Medulla oblongata (tissue), 1 donor: Measurements from ENCODE around the gene MAP3K21.

Source experiments
- DNase-seq: peaks from one replicate; pipeline ENCODE4 v3.0.0-alpha.2; 2015; ENCODE audit errors: extremely low spot score

MAP3K21 gene

DNA sequence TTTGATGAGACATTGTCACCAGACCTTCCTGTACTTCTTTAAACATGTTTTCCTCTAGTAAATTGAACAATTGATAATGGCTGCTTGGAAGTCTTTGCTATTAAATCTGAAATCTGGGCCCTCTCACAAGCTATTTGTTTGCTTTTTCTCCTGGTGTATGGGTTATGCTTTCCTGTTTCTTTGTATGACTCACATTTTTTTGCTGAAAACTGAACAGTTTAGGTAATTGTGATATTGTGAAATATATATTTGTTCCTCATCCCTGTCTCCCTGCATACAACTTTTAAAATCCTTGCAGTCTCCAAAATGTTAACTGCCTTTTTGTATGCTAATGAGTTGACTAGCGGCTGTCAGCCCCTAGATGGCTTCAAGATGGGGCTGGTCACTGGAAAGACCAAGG lies 61.6 kb downstream of the MAP3K21 start:
- DNase-seq, result no peak

DNA sequence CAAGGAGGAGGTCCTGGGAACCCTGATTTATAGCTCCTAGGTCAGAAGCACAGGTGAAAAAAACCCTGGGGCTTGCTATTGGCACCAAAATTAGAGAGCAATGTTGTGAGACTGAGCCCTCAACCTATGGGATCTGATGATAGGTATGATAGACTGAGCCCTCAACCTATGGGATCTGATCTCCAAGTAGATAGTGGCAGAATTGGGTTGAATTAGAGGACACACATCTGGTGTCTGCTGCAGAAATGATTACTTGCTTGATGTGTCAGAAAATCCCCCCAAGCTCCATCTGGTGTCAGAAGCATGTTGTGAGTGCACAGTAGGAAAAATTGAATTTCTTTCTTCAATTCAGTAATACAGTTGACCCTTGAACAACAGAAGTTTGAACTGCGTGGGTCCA lies 62.4 kb downstream of the MAP3K21 start:
- no peak for DNase-seq

DNA sequence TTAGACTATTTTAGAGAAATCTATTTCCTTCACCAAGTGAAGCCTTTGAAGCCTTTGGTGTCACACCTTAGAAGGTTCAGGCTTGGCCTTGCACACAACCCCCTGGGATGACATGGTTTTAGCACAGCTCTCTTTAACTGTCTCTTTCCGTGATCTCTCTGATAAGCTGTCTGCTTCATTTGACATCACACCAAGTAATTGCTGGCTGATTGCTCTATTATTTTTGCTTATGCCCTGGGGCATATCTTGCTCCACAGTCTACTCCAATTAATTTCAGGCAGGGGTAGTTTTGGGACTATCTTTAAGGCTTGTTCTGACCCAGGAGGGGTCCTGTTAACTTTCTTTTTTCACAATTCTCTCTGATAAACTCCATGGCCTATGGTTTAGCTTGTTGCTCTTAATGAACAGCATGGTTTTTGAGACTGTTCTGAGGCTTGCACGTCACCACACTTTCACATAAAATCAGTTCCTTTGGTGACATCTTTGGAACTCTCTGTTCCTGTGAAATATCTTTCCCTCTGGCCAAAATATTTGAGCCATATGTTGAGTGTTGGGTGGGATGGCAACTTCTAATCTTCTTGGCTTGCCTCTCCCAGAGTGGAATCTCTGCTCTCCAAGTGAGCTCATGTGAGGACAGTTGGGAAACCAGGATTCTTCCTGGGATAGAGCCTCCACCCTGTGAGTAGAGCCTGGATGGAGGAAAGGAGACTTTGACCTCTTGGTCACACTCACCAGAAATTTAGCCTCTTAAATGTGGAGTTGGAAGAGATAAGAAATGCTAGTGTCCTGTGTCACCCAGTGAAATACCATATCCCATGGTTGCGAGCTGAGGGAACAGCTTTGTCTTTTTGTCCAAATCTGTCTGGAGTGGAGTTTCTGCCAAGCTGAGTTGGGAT lies 63.6 kb downstream of the MAP3K21 start:
- DNase-seq, result no peak

DNA sequence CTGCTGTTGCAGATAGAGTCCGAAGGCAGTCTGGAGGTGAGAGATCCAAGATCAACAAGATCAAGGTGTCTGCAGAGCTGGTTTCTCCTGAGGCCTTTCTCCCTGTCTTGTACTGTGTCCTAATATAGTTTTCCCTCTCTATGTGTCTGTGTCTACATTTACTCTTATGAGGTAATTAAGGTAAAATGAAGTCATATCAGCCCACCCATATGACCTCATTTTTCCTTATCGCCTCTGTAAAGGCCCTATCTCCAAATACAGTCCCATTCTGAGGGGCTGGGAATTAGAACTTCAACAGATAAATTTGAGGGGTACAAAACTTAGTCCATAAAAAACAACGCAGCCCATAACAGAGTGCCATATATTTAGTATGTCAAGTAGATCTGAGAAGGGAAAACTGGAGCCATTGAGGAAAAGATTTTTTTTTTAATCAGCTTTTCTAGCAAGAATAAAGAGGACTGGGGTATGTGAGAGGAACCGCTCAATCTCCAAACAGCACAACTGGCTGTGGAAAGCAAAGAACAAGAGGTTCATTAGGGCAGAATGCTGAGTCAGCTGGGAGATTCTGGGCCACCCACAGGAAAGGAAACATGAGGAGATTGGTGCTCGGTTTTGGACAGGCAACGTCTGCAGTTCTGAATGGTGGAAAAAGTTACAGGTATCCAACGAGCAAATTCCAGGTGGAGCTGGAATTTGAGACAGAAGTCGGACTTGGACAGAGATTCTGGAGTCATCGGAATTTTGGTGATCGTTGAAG lies 65.7 kb downstream of the MAP3K21 start:
- no peak for DNase-seq

DNA sequence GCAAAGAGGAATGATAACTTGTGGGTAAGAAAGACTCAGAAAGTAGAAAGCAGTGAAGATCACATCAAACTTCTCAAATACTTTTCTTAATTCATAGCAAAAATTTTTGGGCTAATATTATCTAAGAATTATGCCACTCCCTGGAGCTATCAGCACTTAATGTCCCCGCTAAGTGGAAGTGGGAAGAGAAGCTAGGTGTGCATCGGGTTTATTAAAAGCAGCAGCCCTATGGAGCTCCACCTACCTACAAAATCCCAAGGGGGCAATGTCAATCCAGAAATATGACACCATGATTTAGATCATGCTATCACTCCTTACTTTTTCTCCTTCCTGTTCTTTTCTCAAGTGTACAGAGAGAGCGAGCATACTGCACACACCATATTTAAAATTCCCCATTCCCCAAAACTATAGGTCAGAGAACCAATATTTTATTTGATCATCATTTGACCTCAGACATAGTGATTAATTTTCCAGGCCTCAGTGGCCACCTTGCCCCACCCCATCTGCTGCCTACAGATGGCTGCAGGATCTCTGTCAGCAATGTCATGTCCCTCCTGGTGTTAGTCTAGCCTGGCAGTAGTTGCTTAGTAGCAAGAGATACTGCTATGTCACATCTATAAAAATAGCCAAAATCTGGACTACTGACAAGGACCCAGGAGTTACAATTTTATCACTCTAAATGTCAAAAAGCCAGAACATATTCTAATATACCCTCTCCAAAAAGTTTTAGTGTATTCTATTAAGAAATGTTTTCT lies 66.6 kb downstream of the MAP3K21 start:
- no peak for DNase-seq

DNA sequence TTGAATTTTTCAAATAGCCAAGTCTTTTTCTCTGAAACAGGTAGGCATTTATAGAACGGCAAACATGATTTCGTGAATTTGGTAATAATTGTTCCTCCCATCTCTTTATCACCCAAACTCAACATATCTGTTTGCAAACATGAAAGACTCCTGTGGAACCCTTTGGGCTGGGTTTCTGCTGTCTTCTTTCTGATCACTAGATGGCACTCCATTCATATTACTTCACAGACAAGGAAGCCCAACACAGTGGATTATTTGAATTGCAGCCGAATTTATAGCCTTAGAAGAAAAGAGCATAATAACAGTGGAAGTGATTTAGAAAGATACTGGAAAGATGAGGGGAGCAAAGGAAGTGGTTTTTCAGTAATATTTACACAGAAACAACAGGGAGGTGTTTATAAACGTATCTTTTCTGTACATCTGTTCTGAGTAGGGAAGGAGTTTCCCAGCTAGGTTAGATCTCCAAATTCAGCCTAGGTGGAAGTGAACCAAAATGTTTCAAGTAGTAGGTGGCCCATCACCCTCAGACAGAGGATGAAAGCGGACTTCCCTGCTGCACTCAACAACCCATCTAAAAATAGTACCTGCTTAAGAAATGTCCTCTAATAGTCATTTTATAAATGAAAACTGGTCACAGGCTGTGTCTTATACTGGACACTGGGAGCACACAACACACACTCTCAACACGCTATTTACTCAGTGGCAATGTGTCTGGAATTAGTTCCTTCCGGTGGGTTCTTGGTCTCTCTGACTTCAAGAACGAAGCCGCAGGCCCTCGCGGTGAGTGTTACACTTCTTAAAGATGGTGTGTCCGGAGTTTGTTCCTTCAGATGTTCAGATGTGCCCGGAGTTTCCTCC lies 67.6 kb downstream of the MAP3K21 start:
- DNase-seq, result peak; percentile 79

DNA sequence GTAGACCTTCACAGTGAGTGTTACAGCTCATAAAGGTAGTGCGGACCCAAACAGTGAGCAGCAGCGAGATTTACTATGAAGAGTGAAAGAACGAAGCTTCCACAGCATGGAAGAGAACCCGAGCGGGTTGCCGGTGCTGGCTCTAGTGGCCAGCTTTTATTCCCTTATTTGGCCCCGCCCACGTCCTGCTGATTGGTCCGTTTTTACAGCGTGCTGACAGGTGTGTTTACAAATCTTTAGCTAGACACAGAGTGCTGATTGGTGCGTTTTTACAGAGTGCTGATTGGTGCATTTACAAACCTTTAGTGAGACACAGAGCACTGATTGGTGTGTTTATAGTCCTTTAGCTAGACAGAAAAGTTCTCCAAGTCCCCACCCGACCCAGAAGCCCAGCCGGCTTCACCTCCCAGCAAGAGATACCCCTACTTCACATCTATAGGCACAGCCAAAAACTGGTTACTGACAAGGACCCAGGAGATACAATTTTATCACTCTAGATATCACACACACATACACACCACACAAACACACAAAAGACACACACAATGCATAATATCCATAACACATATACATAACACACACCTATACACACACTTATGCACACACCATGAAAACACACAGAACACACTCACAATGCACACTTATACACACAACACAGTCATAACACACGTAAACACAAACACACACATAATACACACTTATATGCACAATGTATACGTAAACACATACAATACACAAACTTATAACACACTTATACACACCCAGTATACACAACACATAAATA lies 68.5 kb downstream of the MAP3K21 start:
- DNase-seq, result no peak

DNA sequence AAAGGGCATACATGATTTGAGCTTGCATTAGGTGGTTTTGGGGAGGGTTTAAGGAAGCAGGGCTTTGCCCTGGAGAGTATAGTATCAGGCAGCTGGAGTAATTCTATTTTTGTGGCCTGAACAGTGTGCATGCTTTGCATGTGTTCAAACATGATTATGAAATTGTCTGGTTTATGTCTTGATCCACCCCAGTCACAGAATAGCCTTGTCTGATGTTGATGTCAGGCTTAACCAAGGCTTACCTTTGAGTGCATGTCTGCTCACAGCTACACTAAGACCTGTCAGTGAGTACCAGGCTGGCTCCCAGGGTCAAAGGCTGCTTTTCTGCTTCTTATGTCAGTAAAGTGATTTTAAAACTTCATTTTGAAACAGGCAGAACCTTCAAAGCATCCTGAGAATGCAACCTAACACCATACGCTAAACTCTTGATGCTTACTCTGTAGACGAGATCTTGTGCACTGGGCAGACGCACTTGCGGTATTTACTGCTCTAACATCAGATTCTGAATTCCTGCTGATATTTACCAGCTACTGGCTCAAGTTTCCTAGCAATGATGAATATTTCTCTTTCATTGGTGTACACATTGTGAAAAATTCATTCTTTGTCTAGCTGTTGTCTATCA lies 78.9 kb downstream of the MAP3K21 start:
- DNase-seq, result no peak

DNA sequence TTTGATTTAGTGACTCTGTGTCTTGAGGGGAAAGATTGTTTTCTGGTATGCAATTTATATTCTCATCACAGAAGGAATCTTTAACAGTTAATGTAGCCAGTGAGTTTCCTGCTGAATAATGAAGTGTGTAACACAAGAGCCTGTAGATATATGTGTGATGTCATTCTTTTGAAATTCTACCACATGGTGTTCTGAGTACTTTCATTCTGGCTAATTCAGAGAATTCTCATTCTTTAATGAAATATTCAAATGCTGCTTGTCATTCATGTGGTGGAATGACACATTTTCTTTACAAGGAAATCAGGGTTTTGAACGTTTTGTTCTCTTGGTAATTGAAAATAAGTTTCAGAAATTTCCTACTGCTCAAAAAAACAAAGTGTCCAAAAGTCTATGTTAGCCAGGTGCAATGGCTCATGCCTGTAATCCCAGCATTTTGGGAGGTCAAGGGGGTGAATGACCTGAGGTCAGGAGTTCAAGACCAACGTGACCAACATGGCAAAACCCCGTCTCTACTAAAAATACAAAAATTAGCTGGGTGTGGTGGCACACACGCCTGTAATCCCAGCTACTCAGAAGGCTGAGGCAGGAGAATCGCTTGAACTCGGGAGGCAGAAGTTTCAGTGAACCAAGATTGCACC lies 79.6 kb downstream of the MAP3K21 start:
- no peak for DNase-seq

DNA sequence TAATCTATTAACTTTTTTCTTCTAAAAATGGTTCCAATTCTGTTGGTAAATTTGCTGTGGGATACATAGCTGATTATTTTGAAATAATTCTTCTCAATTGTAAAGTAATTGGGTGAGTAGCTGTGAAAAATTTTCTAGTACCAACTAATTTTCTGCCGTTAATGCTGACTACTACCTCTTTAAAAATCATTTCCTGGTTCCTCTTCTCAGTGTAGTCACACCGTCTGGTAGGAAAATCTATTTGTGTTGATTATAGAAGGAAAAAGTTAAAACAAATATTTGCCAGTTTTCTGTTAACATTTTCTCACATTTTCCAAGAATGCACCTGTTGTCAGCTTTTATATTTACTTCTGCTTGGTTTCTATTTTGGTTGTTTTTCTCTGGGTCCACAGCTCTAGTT lies 82.0 kb downstream of the MAP3K21 start:
- no peak for DNase-seq

DNA sequence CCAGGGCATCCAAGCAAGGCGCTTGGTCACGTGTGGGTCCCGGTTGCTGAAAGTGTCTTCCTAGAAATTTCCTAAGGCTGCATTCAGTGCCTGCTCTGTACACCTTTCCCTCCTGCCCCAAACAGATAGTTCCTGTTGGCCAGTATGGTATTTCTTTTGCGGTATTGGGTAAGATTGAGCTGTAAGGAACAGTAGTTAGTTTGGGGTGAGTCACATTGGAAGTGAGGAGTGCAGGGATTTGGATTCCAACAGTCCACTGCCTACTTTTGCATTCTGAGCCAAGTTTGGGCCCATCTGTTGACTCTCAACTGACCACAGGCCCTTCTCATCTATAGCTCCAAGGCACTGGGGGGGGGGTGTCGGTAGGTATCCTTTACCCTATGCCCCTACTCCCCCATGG lies 83.4 kb downstream of the MAP3K21 start:
- DNase-seq, result no peak

DNA sequence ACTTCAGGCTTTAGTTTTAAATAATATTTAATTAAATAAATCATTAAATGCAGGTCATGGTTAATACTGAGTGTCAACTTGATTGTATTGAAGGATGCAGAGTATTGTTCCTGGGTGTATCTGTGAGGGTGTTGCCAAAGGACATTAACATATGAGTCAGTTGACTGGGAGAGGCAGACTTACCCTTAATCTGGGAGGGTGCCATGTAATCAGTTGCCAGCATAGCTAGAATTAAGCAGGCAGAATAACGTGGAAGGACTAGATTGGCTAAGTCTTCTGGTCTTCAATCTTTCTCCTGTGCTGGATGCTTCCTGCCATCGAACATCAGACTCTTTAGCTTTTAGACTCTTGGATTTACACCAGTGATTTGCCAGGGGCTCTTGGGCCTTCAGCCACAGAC lies 85.3 kb downstream of the MAP3K21 start:
- no peak for DNase-seq

DNA sequence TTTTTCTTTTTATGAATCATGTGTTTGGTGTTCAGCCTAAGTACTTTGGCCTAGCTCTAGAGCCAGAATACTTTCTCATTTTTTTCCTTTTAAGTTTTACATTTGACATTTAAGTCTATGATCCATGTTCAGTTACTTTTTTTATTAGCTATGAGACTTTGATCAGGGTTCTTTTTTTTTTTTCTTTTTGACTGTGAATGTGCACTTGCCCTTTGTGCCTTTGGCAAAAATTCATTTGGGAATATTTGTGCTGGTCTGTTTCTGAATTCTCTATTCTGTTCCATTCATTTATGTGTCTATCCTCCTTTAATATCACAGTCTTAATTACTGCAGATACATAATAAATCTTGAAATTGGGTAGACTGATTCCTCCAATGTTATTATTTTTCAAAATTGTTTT lies 93.8 kb downstream of the MAP3K21 start:
- DNase-seq, result no peak

DNA sequence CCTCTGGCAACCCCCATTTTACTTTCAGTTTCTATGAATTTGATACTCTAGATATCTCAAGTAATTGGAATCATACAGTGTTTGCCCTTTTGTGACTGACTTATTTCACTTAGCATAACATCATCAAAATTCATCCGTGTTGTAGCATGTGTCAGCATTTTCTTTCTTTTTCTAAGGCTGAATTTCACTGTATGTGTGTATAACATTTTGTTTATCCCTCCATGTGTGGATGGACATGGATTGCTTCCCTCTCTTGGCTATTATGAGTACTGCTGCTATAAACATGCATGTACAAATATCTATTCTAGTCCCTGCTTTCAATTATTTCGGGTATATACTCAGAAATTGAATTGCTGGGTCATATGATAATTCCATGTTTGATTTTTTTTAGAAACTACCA lies 97.3 kb downstream of the MAP3K21 start:
- DNase-seq, result no peak

DNA sequence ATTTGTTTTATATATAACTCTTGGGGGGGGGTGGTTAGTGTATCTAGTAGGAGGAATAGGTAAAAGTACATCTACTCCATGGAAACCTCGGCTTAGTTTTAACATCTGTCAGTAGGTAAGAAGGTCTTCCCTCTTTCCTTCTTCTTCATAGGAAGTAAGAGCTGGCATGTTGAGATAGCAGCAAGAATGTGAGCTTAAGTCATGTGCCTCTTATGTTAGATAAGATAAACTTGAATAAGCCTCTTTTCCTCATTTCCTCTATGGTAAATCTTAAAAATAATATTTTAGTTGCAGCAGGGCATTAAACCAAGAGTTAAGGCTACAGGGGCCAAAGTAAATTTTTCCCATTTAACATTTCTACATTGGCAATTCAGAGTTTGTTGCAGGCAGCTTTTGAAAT lies 100.4 kb downstream of the MAP3K21 start:
- no peak for DNase-seq

DNA sequence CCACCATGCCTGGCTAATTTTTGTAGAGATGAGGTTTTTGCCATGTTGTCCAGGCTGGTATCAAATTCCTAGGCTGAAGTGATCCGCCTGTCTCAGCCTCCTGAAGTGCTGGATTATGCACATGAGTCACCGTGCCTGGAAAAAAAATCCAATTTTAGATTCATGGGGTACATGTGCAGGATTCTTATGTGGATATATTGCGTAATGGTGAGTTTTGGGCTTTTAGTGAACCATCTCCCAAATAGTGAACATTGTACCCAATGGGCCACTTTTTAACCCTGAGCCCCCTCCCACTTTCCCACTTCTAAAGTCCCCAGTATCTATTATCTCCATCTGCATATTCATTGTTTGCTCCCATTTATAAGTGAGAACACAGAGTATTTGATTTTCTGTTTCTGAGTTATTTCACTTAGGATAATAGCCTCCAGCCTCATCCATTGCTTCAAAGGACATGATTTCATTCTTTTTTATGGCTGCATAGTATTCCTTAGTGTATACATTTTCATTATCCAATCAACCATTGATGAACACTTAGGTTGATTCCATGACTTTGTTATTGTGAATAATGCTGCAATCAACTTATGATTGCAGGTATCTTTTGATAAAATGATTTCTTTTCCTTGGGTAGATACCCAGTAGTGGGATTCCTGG lies 104.4 kb downstream of the MAP3K21 start:
- DNase-seq, result no peak

DNA sequence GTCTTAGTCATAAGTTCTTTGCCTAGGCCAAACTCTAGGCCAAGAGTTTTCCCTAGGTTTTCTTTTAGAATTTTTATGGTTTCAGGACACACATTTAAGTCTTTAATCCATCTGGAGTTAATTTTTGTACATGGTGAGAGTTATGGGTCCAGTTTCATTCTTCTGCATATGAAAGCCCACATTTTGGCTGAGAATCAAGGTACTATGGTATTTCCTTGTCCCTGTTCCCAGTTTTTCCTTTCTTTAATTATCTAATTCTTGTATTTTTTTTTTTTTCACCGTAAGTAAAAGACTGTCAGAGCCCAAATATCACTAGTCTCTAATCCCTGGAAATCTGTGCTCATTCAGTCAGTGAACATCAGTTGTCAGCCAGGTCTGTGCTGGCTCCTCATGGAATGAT lies 105.4 kb downstream of the MAP3K21 start:
- no peak for DNase-seq

DNA sequence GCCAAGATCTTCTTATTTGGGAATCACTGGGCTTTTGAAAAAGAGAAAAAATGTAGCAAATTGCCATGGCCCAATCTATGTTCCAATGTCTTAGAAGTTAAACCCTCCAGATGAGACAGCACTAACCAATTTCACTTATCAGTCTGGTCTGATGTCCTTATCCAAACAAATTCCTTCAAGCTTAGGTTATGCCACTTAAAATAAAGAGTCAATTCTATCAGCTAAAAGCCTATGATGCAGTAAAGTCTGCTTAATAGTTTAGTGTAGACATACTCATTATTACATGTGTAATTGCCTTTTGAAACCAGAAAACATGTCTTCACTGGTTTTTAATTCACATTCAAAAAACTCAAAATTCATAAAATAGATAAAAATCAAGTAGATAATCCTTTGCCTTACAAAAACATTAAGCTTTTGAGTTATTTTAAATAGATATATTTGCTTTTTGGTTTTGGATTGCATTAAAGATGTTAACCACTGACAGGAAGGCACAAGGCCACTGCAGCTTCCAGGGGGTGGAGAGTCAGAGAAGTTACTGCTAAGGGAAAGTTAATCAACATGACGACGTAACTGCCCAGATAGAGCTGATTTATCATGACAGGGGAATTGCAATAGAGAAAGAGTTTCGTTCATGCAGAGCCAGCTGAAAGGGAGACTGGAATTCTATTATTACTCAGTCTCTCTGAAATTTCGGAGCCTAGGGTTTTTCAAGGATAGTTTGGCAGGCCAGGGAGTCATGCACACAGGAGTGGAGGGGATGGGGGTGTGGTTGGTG lies 106.1 kb downstream of the MAP3K21 start:
- DNase-seq, result no peak
